Fibroblast of lung (primary cell): ENCODE results near the gene C1R. TPM values are rescaled to one million over a fixed set of nuclear protein-coding genes. Genes with fewer than 3 reads are reported as not detected.
A peak's percentile ranks its signal among the peaks of the same experiment; 100 is the strongest.

Source experiments
- DNase-seq, 2 donors: peaks; one replicate each; pipeline versions ENCODE4 v3.0.0 to v3.0.0-alpha.2; 2010; ENCODE audit warnings: low read depth in 2 of 2
- H2AFZ ChIP-seq: 2 replicates; pipeline ENCODE4 v1.5.1; 2012; ENCODE audit warnings: low read length, control low read depth, inconsistent platforms
- H3K27ac ChIP-seq: 2 replicates; pipeline ENCODE4 v1.5.1; 2011; ENCODE audit warnings: low read length, control low read depth; ENCODE audit not compliant: insufficient read depth
- H3K27me3 ChIP-seq: 2 replicates; pipeline ENCODE4 v1.5.1; 2011; ENCODE audit warnings: mild to moderate bottlenecking, low read length; ENCODE audit not compliant: control insufficient read depth, insufficient read depth
- H3K36me3 ChIP-seq: 2 replicates; pipeline ENCODE4 v1.5.1; 2011; ENCODE audit warnings: low read length; ENCODE audit not compliant: control insufficient read depth, insufficient read depth
- H3K4me1 ChIP-seq: 2 replicates; pipeline ENCODE4 v1.5.1; 2011; ENCODE audit warnings: low read length; ENCODE audit not compliant: control insufficient read depth, insufficient read depth; ENCODE audit errors: extremely low read depth
- H3K4me2 ChIP-seq: 2 replicates; pipeline ENCODE4 v1.5.1; 2011; ENCODE audit warnings: low read length, control low read depth; ENCODE audit not compliant: insufficient read depth; ENCODE audit errors: extremely low read depth
- H3K4me3 ChIP-seq, 4 experiments: fragments of 200-600 bp in 1 of 4; sonication (generic) in 1 of 4; replicated peaks in 1 of 4; 2 replicates each; pipeline ENCODE4 v1.5.1; 2011 to 2016; ENCODE audit warnings: low read length in 4 of 4, low read depth in 3 of 4, mild to moderate bottlenecking in 3 of 4, control low read depth in 2 of 4, inconsistent platforms in 1 of 4, mixed read lengths in 1 of 4; ENCODE audit not compliant: insufficient read depth in 1 of 4; ENCODE audit errors: control extremely low read depth in 1 of 4
- H3K79me2 ChIP-seq: 2 replicates; pipeline ENCODE4 v1.5.1; 2012; ENCODE audit warnings: mild to moderate bottlenecking, low read length, inconsistent platforms; ENCODE audit not compliant: control insufficient read depth, insufficient read depth
- H3K9ac ChIP-seq: 2 replicates; pipeline ENCODE4 v1.5.1; 2011; ENCODE audit warnings: mild to moderate bottlenecking, low read length, control low read depth; ENCODE audit not compliant: insufficient read depth
- H3K9me3 ChIP-seq: 2 replicates; pipeline ENCODE4 v1.5.1; 2012; ENCODE audit warnings: low read depth, low read length; ENCODE audit not compliant: control insufficient read depth, insufficient read depth
- H4K20me1 ChIP-seq: 2 replicates; pipeline ENCODE4 v1.5.1; 2011; ENCODE audit warnings: low read length; ENCODE audit not compliant: control insufficient read depth, insufficient read depth; ENCODE audit errors: extremely low read depth
- EZH2 ChIP-seq: IDR thresholded peaks from 2 replicates; pipeline ENCODE4 v1.5.1; 2012; ENCODE audit warnings: low read length, control low read depth, mild to moderate bottlenecking; ENCODE audit errors: missing control alignments
- polyA plus RNA-seq, 2 donors: library from polyadenylated mRNA; depleted of rRNA in 1 of 2; stranded (reverse) in 1 of 2; unstranded in 1 of 2; fragments of >200 nt; gene quantifications; 2 replicates each; pipeline ENCODE4 v1.2.1, GENCODE V29; 2011 to 2012; ENCODE audit warnings: missing spikeins in 1 of 2
- total RNA-seq: library from RNA; depleted of rRNA; stranded (reverse); fragments of >200 nt; gene quantifications from 2 replicates; pipeline ENCODE4 v1.2.1, GENCODE V29; 2014
- TF ChIP-seq, protein P1 (sequence below), 2 donors: IDR thresholded peaks in 1 of 2; conservative IDR thresholded peaks in 1 of 2; 1 replicate in 1 of 2; 2 replicates in 1 of 2; pipeline ENCODE4 v1.5.1; 2011 to 2012; ENCODE audit warnings: low read length in 2 of 2, control low read depth in 1 of 2, inconsistent platforms in 1 of 2, low read depth in 1 of 2, mild to moderate bottlenecking in 1 of 2

C1R gene
- total and polyA plus RNA-seq, 2 donors (not counting 1 experiment from before 2014, with no cell fraction given) = 407 to 617 TPM

DNA sequence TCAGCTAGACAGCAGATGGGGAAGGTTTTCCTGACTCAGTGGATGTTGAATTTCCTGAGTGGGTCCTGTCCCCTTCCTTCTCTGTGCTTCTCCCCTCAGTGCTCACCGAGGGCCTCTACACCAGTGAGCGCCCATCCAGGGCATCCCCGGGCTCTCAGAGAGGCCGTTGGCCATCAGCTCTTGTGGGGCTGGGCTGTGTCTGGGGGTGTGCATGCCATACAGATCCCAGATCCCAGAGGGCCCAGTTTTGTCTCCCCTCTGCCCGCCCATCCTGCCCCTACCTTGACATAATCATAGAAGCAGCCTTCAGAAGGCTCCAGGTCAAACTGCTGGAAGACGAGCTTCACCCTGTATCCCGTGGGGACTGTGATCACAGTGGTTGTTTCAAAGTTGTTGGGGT, 1.1 kb downstream of the C1R start:
- Histone ChIP-seq H2AFZ (no peak overlapping the region), H3K27ac (no peak overlapping the region), H3K9me3 (no peaks in the 10 kb centered on the region), H3K79me2 (peaks cover 3% of the 10 kb centered on the region), H3K27me3 (no peaks in the 10 kb centered on the region), H3K4me2 (peak overlapping the region; percentile 94), H3K4me1 (peaks cover 16% of the 10 kb centered on the region), H3K36me3 (peaks cover 15% of the 10 kb centered on the region), H3K4me3 (peak overlapping the region; percentile 44 to 93 (median 80)), H3K9ac (no peak overlapping the region), H4K20me1 (no peaks in the 10 kb centered on the region)
- DNase-seq = no peak
- TF ChIP-seq EZH2 = no peak
- TF ChIP-seq, protein P1, sequence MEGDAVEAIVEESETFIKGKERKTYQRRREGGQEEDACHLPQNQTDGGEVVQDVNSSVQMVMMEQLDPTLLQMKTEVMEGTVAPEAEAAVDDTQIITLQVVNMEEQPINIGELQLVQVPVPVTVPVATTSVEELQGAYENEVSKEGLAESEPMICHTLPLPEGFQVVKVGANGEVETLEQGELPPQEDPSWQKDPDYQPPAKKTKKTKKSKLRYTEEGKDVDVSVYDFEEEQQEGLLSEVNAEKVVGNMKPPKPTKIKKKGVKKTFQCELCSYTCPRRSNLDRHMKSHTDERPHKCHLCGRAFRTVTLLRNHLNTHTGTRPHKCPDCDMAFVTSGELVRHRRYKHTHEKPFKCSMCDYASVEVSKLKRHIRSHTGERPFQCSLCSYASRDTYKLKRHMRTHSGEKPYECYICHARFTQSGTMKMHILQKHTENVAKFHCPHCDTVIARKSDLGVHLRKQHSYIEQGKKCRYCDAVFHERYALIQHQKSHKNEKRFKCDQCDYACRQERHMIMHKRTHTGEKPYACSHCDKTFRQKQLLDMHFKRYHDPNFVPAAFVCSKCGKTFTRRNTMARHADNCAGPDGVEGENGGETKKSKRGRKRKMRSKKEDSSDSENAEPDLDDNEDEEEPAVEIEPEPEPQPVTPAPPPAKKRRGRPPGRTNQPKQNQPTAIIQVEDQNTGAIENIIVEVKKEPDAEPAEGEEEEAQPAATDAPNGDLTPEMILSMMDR (conservative IDR thresholded peaks at IDR 0.05 in 1 of 2, IDR thresholded peaks at IDR 0.05 in 1 of 2; ENCODE audit: low read depth in 1 of 2, low read length in 2 of 2) = no peak

- peak overlapping the region in 3 of 4 experiments; percentile 67 to 93 (median 93) for H3K4me3 ChIP-seq
- H3K36me3 ChIP-seq = peaks cover 19% of the 10 kb centered on the region
- peak overlapping the region; percentile 94 for H3K4me2 ChIP-seq
- H3K4me1 ChIP-seq = peaks cover 16% of the 10 kb centered on the region
- no peak overlapping the region for H3K27ac ChIP-seq
- H3K79me2 ChIP-seq = peaks cover 3% of the 10 kb centered on the region
- H4K20me1 ChIP-seq = no peaks in the 10 kb centered on the region
- DNase-seq = no peak
- H2AFZ ChIP-seq = no peak overlapping the region
- H3K9me3 ChIP-seq = no peaks in the 10 kb centered on the region
- no peaks in the 10 kb centered on the region for H3K27me3 ChIP-seq
- no peak overlapping the region for H3K9ac ChIP-seq
- TF ChIP-seq, protein P1 (conservative IDR thresholded peaks at IDR 0.05 in 1 of 2, IDR thresholded peaks at IDR 0.05 in 1 of 2; ENCODE audit: low read depth in 1 of 2, low read length in 2 of 2) = no peak
- TF ChIP-seq EZH2 = no peak
Measured at GRCh38 chr12:7090222-7090998, 1.8 kb downstream of the C1R start.

DNA sequence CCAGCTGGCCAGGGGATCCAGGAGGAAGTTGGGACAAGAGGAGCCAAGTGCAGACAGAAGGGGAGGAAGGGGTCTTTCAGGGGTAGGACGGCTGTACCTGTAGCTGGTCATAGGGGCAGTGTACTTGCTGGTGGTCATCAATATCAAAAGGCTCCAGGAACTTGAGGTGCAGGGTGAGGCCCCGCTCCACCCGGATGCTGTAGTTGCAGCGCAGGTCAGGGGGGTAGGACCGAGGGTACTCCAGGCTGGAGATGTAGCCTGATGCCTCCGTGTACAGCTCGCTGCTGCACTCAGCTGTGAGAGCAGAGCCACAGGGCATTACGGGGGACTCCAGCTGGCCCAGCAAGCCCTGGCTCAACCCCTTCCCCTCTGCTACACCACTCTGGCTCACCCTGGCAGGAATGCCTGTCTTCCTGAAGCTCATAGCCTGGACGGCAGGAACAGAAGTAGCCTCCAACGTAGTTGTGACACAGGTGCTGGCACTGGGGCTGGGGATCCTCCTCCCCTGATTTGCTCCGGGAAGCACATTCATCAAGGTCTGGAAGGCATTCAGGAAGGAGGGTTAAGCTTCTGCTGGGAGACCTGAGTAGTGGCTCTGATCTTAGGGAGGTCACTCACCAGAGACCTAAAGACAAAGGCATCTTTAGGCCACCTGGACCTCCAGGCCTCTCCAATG, 2.9 kb downstream of the C1R start:
- H3K9ac ChIP-seq = no peak overlapping the region
- peaks cover 3% of the 10 kb centered on the region for H3K79me2 ChIP-seq
- no peaks in the 10 kb centered on the region for H3K27me3 ChIP-seq
- H3K27ac ChIP-seq = no peak overlapping the region
- DNase-seq = no peak
- H3K9me3 ChIP-seq = peaks cover 4% of the 10 kb centered on the region
- H3K4me3 ChIP-seq = peak overlapping the region in 1 of 4 experiments; percentile 93
- TF ChIP-seq, protein P1 (conservative IDR thresholded peaks at IDR 0.05 in 1 of 2, IDR thresholded peaks at IDR 0.05 in 1 of 2; ENCODE audit: low read depth in 1 of 2, low read length in 2 of 2) = no peak
- TF ChIP-seq EZH2 = no peak
- H3K36me3 ChIP-seq = peaks cover 28% of the 10 kb centered on the region
- no peak overlapping the region for H3K4me2 ChIP-seq
- H3K4me1 ChIP-seq = peaks cover 16% of the 10 kb centered on the region
- no peak overlapping the region for H2AFZ ChIP-seq
- H4K20me1 ChIP-seq = no peaks in the 10 kb centered on the region
